MCF 10A (cell line): ENCODE measurements around the gene GJB5. TPM values are rescaled to one million over a fixed set of nuclear protein-coding genes. Genes with fewer than 3 reads are reported as not detected.

ENCODE experiments used
- Bru-seq: library from RNA; stranded (reverse); fragments of 400-500 nt; gene quantifications from one replicate; lab custom pipeline; 2021; lab: Mats Ljungman, UMichigan
- BruChase-seq, 2 experiments: library from RNA; stranded (reverse); fragments of 400-500 nt; gene quantifications; one replicate each; lab custom pipeline; 2021; lab: Mats Ljungman, UMichigan
- BruUV-seq: library from RNA; stranded (reverse); fragments of 400-500 nt; replicated peaks from 2 replicates; lab custom pipeline; 2021; lab: Mats Ljungman, UMichigan
- CTCF ChIA-PET: fragments of 300-600 bp; sonication (Branson Sonifier 250); formaldehyde crosslinking; extraction: SDS; loops from one replicate; lab custom pipeline; 2021; ENCODE audit warnings: antibody characterized with exemption, inconsistent platforms; lab: Yijun Ruan, JAX
- POLR2A ChIA-PET: fragments of 300-600, 350-650 bp; sonication (Branson Sonifier 250); formaldehyde crosslinking; extraction: SDS; loops from one replicate; lab custom pipeline; 2020; ENCODE audit warnings: antibody characterized with exemption, inconsistent platforms; lab: Yijun Ruan, JAX
- DNase-seq: peaks from one replicate; pipeline ENCODE4 v3.0.0-alpha.2; 2018; ENCODE audit not compliant: unreplicated experiment
- H3K27ac Mint-ChIP-seq: one replicate; pipeline ENCODE4 v1.8.0; 2022; ENCODE audit warnings: mild to moderate bottlenecking, low read depth, mixed read lengths; ENCODE audit not compliant: unreplicated experiment
- H3K27me3 Mint-ChIP-seq: one replicate; pipeline ENCODE4 v1.8.0; 2022; ENCODE audit warnings: mixed read lengths; ENCODE audit not compliant: insufficient read depth, unreplicated experiment
- H3K36me3 Mint-ChIP-seq: one replicate; pipeline ENCODE4 v1.8.0; 2022; ENCODE audit warnings: mild to moderate bottlenecking, moderate library complexity, mixed read lengths; ENCODE audit not compliant: insufficient read depth, unreplicated experiment
- H3K4me1 Mint-ChIP-seq: one replicate; pipeline ENCODE4 v1.8.0; 2022; ENCODE audit warnings: mixed read lengths; ENCODE audit not compliant: insufficient read depth, unreplicated experiment
- H3K4me3 Mint-ChIP-seq: one replicate; pipeline ENCODE4 v1.8.0; 2022; ENCODE audit warnings: mild to moderate bottlenecking, moderate library complexity, mixed read lengths; ENCODE audit not compliant: unreplicated experiment
- H3K9me3 Mint-ChIP-seq: one replicate; pipeline ENCODE4 v1.8.0; 2022; ENCODE audit warnings: mixed read lengths; ENCODE audit not compliant: unreplicated experiment
- CTCF ChIP-seq: fragments of 200-600 bp; IDR thresholded peaks from one replicate; pipeline ENCODE4 v1.8.0; 2022; ENCODE audit warnings: antibody characterized with exemption, mild to moderate bottlenecking; ENCODE audit not compliant: unreplicated experiment
- intact Hi-C: fragments of 100-400 bp; cut with micrococcal nuclease; formaldehyde crosslinking; loops from 2 replicates; pipeline ENCODE4 v1.14.1; 2022
- long read RNA-seq: library from polyadenylated mRNA; stranded (forward); transcript quantifications from one replicate; pipeline ENCODE4 v2.0.0, GENCODE V29; 2022
- total RNA-seq: library from RNA; stranded (reverse); gene quantifications from 2 replicates; pipeline ENCODE4 v1.2.3, GENCODE V29; 2022

The GJB5 gene
- 26.5 and 33.2 TPM in 2 replicates for total RNA-seq
- Bru-seq, nascent RNA, result percentile 60 among the genes with signal in this experiment
- percentile 63 among the genes with signal in this experiment for BruChase-seq, experiment 1, labeled RNA remaining after a 6-hour chase
- percentile 82 among the genes with signal in this experiment for BruChase-seq, experiment 2, labeled RNA remaining after a 2-hour chase
- long read RNA-seq, transcript GJB5-201 (2 exons, 1,355 nt), result major isoform, 69 of 76 reads
- long read RNA-seq, partial matches to known transcripts, result 5 of 76 reads
- long read RNA-seq, other reads (novel, unspliced or antisense), result 2 of 76 reads

- no peaks in the 10 kb centered on the region for H3K36me3 Mint-ChIP-seq
- H3K4me1 Mint-ChIP-seq, result peaks cover 16% of the 10 kb centered on the region
- no peaks in the 10 kb centered on the region for H3K27me3 Mint-ChIP-seq
- intact Hi-C loops, result loop anchor here (1.0 kb wide), 2 partner anchors 8 to 26 kb away; partner anchors contain the start of gene GJB3
- peak within 1 kb of the TSS; percentile 93 for H3K4me3 Mint-ChIP-seq
- ChIA-PET CTCF (interaction anchor here (0.6 to 8.9 kb wide), 16 partner anchors 8 to 1122 kb away, joined by 3 to 82 read pairs (median 4); partner anchors contain the start of genes GJB3 and SMIM12), POLR2A (interaction anchor here (0.5 to 2.1 kb wide), 20 partner anchors 8 to 1801 kb away, joined by 3 to 21 read pairs (median 4); partner anchors contain the start of genes SMIM12 and TMEM35B)
- H3K9me3 Mint-ChIP-seq, result peaks cover 9% of the 10 kb centered on the region
- DNase-seq, result peak; percentile 94
- BruUV-seq, result no TSS peak
- peak within 1 kb of the TSS; percentile 96 for H3K27ac Mint-ChIP-seq
- no peak for TF ChIP-seq CTCF
Measured at GRCh38 chr1:34754964-34755637, at the start of gene GJB5. Gene GJB5, plus strand, starts transcription at chr1:34755047. Its CDS starts 2,284 bp downstream, at chr1:34757331.

- Mint-ChIP-seq H3K27me3 (peaks cover 59% of the 10 kb centered on the region), H3K4me1 (no peaks in the 10 kb centered on the region)
- intact Hi-C loops, result no loop called here
Measured at GRCh38 chr1:34705077-34705476, 49.8 kb upstream of the GJB5 start.

GRCh38 chr1:34708106-34708505 is 46.7 kb upstream of the GJB5 start:
- no peaks in the 10 kb centered on the region for H3K4me1 Mint-ChIP-seq
- ChIA-PET POLR2A (no interaction called here), CTCF (interaction anchor here (1.0 to 1.3 kb wide), 3 partner anchors 11 to 26 kb away, joined by 3 to 5 read pairs (median 4); no protein-coding TSS in a partner anchor)
- H3K27ac Mint-ChIP-seq, result no peak overlapping the region
- no peak for DNase-seq
- H3K27me3 Mint-ChIP-seq, result peaks cover 62% of the 10 kb centered on the region
- H3K4me3 Mint-ChIP-seq, result no peak overlapping the region
- H3K9me3 Mint-ChIP-seq, result no peaks in the 10 kb centered on the region
- intact Hi-C loops, result loop anchor here (2.0 kb wide), 1 partner anchor 29 kb away; no protein-coding TSS in a partner anchor
- BruUV-seq, result no TSS peak
- TF ChIP-seq CTCF, result no peak
- H3K36me3 Mint-ChIP-seq, result no peaks in the 10 kb centered on the region

More at GRCh38 chr1:34705077-34705476, 49.8 kb upstream of the GJB5 start:
- POLR2A ChIA-PET, result no interaction called here
- Mint-ChIP-seq H3K36me3 (no peaks in the 10 kb centered on the region), H3K27ac (no peak overlapping the region), H3K4me3 (no peak overlapping the region), H3K9me3 (no peaks in the 10 kb centered on the region)
- no peak for DNase-seq
- no TSS peak for BruUV-seq
- no peak for TF ChIP-seq CTCF
- CTCF ChIA-PET, result interaction anchor here (1.0 kb wide), 1 partner anchor 23 kb away, joined by 4 read pairs; no protein-coding TSS in a partner anchor
